Neural cell (in vitro differentiated cells): ENCODE measurements around the gene SEPHS1. TPM values are rescaled to one million over a fixed set of nuclear protein-coding genes. Genes with fewer than 3 reads are reported as not detected.

Source experiments
- H2AFZ ChIP-seq: fragments of 200-600, 300-800 bp; sonication (generic), shearing (Covaris generic); 2 replicates; pipeline ENCODE4 v1.6.0; 2014; ENCODE audit warnings: low read depth, mild to moderate bottlenecking, antibody characterized with exemption, low read length, moderate library complexity
- H3F3A ChIP-seq: fragments of 200-600 bp; shearing (Covaris generic); 2 replicates; pipeline ENCODE4 v1.6.1; 2016; ENCODE audit warnings: mild to moderate bottlenecking, moderate library complexity, mixed read lengths, antibody characterized with exemption, low read length; ENCODE audit not compliant: insufficient read depth, poor library complexity, severe bottlenecking
- H3K27ac ChIP-seq: fragments of 200-600, 300-800 bp; sonication (generic), shearing (Covaris generic); 2 replicates; pipeline ENCODE4 v1.5.1; 2014; ENCODE audit warnings: mild to moderate bottlenecking, low read length, moderate library complexity
- H3K27me3 ChIP-seq: fragments of 300-800, 200-600 bp; sonication (generic), shearing (Covaris generic); 2 replicates; pipeline ENCODE4 v1.6.0; 2014; ENCODE audit warnings: mild to moderate bottlenecking, low read depth, low read length, moderate library complexity; ENCODE audit not compliant: insufficient read depth
- H3K36me3 ChIP-seq: fragments of 300-800, 200-600 bp; sonication (generic), shearing (Covaris generic); 2 replicates; pipeline ENCODE4 v1.5.1; 2014; ENCODE audit warnings: mild to moderate bottlenecking, antibody characterized with exemption, low read length, moderate library complexity; ENCODE audit not compliant: insufficient read depth
- H3K4me2 ChIP-seq: fragments of 300-800, 200-600 bp; sonication (generic), shearing (Covaris generic); 2 replicates; pipeline ENCODE4 v1.6.0; 2014; ENCODE audit warnings: mild to moderate bottlenecking, low read length
- H3K4me3 ChIP-seq: fragments of 300-800, 200-600 bp; sonication (generic), shearing (Covaris generic); 2 replicates; pipeline ENCODE4 v1.5.1; 2014; ENCODE audit warnings: mild to moderate bottlenecking, low read length, moderate library complexity
- H3K79me2 ChIP-seq: fragments of 200-600 bp; shearing (Covaris generic); replicated peaks from 2 replicates; pipeline ENCODE4 v1.6.0; 2014; ENCODE audit warnings: mild to moderate bottlenecking, low read length, moderate library complexity; ENCODE audit not compliant: insufficient read depth
- H3K9ac ChIP-seq: fragments of 300-800, 200-600 bp; sonication (generic), shearing (Covaris generic); 2 replicates; pipeline ENCODE4 v1.6.1; 2016; ENCODE audit warnings: mild to moderate bottlenecking, low read length, mixed read lengths
- H3K9me2 ChIP-seq: fragments of 200-600 bp; shearing (Covaris generic); 2 replicates; pipeline ENCODE4 v1.6.1; 2016; ENCODE audit warnings: mild to moderate bottlenecking, low read length, mixed read lengths; ENCODE audit not compliant: insufficient read depth
- H3K9me3 ChIP-seq: fragments of 200-600, 300-800 bp; sonication (generic), shearing (Covaris generic); 2 replicates; pipeline ENCODE4 v1.6.1; 2016; ENCODE audit warnings: mild to moderate bottlenecking, mixed run types, low read length, moderate library complexity, mixed read lengths
- H4K20me1 ChIP-seq: fragments of 200-600 bp; shearing (Covaris generic); 2 replicates; pipeline ENCODE4 v1.6.1; 2016; ENCODE audit warnings: mild to moderate bottlenecking, mixed run types; ENCODE audit not compliant: insufficient read depth
- CTCF ChIP-seq: fragments of 450-650 bp; IDR thresholded peaks from 2 replicates; pipeline ENCODE4 v1.5.1; 2014; ENCODE audit warnings: antibody characterized with exemption, mild to moderate bottlenecking, moderate library complexity; ENCODE audit not compliant: poor library complexity, severe bottlenecking
- EP300 ChIP-seq: fragments of 450-650 bp; conservative IDR thresholded peaks from 2 replicates; pipeline ENCODE4 v1.6.1; 2014; ENCODE audit warnings: antibody characterized with exemption, mild to moderate bottlenecking, moderate library complexity; ENCODE audit not compliant: poor library complexity, severe bottlenecking
- EZH2 ChIP-seq: fragments of 200-600, 300-800 bp; shearing (Covaris generic), sonication (generic); IDR thresholded peaks from 2 replicates; pipeline ENCODE4 v1.6.1; 2014; ENCODE audit warnings: antibody characterized with exemption, low read length, borderline replicate concordance, mild to moderate bottlenecking; ENCODE audit not compliant: insufficient read depth, poor library complexity, severe bottlenecking
- MXI1 ChIP-seq: fragments of 450-650 bp; conservative IDR thresholded peaks from 2 replicates; pipeline ENCODE4 v1.6.1; 2014; ENCODE audit warnings: antibody characterized with exemption, mild to moderate bottlenecking; ENCODE audit not compliant: poor library complexity, severe bottlenecking
- POLR2AphosphoS5 ChIP-seq: IDR thresholded peaks from 2 replicates; pipeline ENCODE4 v1.6.1; 2012
- RAD21 ChIP-seq: fragments of 450-650 bp; conservative IDR thresholded peaks from 2 replicates; pipeline ENCODE4 v1.6.1; 2014; ENCODE audit warnings: antibody characterized with exemption, mild to moderate bottlenecking, moderate library complexity
- SMC3 ChIP-seq: fragments of 450-650 bp; conservative IDR thresholded peaks from 2 replicates; pipeline ENCODE4 v1.6.1; 2014; ENCODE audit warnings: antibody characterized with exemption, mild to moderate bottlenecking, moderate library complexity; ENCODE audit not compliant: poor library complexity
- TAF1 ChIP-seq: IDR thresholded peaks from 2 replicates; pipeline ENCODE4 v1.6.1; 2012; ENCODE audit warnings: low read depth
- polyA plus RNA-seq: library from polyadenylated mRNA; depleted of rRNA; stranded (reverse); fragments of >200 nt; gene quantifications from 2 replicates; pipeline ENCODE4 v1.2.3, GENCODE V29; 2014
- TF ChIP-seq, protein P1 (sequence below): IDR thresholded peaks from 2 replicates; pipeline ENCODE4 v1.6.1; 2012; ENCODE audit warnings: borderline replicate concordance

SEPHS1 gene
- polyA plus RNA-seq, 1 donor from 2014 or later: 61.0 TPM

DNA sequence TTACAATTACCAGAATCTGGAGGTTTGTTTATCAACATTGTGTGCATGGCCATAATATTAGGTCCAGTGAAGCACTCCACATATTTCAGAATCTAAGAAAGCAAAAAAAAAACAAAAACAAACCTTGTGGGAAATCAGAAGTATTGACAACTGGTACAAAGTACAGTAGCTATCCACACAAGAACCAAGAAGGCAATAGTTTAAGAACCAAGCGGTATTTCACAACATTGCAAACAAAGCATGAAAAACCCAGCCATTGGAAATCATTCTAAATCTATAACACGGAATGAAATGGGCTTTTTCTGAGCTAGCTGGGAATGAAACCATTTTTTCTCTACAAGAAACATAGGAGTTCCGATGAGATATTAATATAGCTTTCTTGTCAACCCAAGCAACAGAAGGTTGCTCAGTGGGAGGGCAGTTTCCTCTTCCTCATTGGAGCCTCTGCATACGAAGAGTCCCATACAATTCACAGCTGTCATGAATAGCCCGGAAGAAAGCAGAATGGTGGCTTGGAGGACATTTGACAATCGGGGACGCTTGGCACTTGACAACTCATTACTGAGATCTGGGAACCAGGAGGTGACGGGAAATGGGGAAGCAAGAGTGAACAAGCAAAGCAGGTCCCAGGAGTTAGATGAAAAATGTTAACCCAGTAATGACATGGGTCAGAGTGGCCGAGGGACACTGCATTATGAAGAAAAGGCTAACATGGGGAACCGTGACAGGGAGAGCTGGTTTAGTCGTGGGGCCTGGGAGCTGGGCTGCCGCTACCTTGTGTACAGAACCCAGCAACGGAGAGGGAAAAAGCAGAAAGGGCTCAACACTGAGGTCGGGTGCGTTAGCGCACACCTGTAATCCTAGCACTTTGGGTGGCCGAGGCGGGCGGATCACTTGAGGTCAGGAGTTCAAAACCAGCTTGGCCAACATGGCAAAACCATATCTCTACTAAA is 56.0 kb downstream of the SEPHS1 start:
- H3K4me3 ChIP-seq: no peak overlapping the region
- no peaks in the 10 kb centered on the region for H3K27me3 ChIP-seq
- H3K9me3 ChIP-seq: no peaks in the 10 kb centered on the region
- H3K79me2 ChIP-seq: no peaks in the 10 kb centered on the region
- no peaks in the 10 kb centered on the region for H3K9me2 ChIP-seq
- no peaks in the 10 kb centered on the region for H4K20me1 ChIP-seq
- H3K9ac ChIP-seq: no peak overlapping the region
- H2AFZ ChIP-seq: no peak overlapping the region
- H3F3A ChIP-seq: no peaks in the 10 kb centered on the region
- TF ChIP-seq CTCF: no peak
- no peak for TF ChIP-seq EZH2
- no peak for TF ChIP-seq MXI1
- TF ChIP-seq, protein P1, sequence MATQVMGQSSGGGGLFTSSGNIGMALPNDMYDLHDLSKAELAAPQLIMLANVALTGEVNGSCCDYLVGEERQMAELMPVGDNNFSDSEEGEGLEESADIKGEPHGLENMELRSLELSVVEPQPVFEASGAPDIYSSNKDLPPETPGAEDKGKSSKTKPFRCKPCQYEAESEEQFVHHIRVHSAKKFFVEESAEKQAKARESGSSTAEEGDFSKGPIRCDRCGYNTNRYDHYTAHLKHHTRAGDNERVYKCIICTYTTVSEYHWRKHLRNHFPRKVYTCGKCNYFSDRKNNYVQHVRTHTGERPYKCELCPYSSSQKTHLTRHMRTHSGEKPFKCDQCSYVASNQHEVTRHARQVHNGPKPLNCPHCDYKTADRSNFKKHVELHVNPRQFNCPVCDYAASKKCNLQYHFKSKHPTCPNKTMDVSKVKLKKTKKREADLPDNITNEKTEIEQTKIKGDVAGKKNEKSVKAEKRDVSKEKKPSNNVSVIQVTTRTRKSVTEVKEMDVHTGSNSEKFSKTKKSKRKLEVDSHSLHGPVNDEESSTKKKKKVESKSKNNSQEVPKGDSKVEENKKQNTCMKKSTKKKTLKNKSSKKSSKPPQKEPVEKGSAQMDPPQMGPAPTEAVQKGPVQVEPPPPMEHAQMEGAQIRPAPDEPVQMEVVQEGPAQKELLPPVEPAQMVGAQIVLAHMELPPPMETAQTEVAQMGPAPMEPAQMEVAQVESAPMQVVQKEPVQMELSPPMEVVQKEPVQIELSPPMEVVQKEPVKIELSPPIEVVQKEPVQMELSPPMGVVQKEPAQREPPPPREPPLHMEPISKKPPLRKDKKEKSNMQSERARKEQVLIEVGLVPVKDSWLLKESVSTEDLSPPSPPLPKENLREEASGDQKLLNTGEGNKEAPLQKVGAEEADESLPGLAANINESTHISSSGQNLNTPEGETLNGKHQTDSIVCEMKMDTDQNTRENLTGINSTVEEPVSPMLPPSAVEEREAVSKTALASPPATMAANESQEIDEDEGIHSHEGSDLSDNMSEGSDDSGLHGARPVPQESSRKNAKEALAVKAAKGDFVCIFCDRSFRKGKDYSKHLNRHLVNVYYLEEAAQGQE: no peak
- no peak for TF ChIP-seq RAD21
- TF ChIP-seq TAF1: no peak
- TF ChIP-seq POLR2AphosphoS5: no peak
- no peak for TF ChIP-seq SMC3
- TF ChIP-seq EP300: no peak
- H3K27ac ChIP-seq: no peak overlapping the region
- H3K36me3 ChIP-seq: no peaks in the 10 kb centered on the region
- no peak overlapping the region for H3K4me2 ChIP-seq

GRCh38 chr10:13291061-13291460 is 57.0 kb downstream of the SEPHS1 start:
- Histone ChIP-seq H3K4me3 (no peak overlapping the region), H3F3A (no peaks in the 10 kb centered on the region), H3K9ac (no peak overlapping the region), H3K27ac (no peak overlapping the region), H3K27me3 (no peaks in the 10 kb centered on the region), H3K9me2 (no peaks in the 10 kb centered on the region), H4K20me1 (no peaks in the 10 kb centered on the region), H3K4me2 (no peak overlapping the region), H3K79me2 (no peaks in the 10 kb centered on the region), H2AFZ (no peak overlapping the region), H3K36me3 (no peaks in the 10 kb centered on the region), H3K9me3 (no peaks in the 10 kb centered on the region)
- no peak for TF ChIP-seq EZH2
- TF ChIP-seq, protein P1: no peak
- TF ChIP-seq SMC3: no peak
- no peak for TF ChIP-seq TAF1
- TF ChIP-seq POLR2AphosphoS5: no peak
- no peak for TF ChIP-seq MXI1
- TF ChIP-seq CTCF: no peak
- no peak for TF ChIP-seq EP300
- TF ChIP-seq RAD21: no peak
